ENCODE results near the gene RAC2. TPM values are rescaled to one million over a fixed set of nuclear protein-coding genes. Genes with fewer than 3 reads are reported as not detected.

The RAC2 gene
- total RNA-seq: 3.0 and 4.4 TPM in 2 replicates

GRCh38 chr22:37244114-37244921 lies at the start of gene RAC2:
RAC2 (minus strand) TSS chr22:37244269; CDS start chr22:37244148, 121 bp downstream.

GRCh38 chr22:37282385-37282677 lies 38.3 kb upstream of the RAC2 start, which contains the start of gene CYTH4:
CYTH4 (plus strand) TSS chr22:37282508; CDS start chr22:37282570, 62 bp downstream.

DNA sequence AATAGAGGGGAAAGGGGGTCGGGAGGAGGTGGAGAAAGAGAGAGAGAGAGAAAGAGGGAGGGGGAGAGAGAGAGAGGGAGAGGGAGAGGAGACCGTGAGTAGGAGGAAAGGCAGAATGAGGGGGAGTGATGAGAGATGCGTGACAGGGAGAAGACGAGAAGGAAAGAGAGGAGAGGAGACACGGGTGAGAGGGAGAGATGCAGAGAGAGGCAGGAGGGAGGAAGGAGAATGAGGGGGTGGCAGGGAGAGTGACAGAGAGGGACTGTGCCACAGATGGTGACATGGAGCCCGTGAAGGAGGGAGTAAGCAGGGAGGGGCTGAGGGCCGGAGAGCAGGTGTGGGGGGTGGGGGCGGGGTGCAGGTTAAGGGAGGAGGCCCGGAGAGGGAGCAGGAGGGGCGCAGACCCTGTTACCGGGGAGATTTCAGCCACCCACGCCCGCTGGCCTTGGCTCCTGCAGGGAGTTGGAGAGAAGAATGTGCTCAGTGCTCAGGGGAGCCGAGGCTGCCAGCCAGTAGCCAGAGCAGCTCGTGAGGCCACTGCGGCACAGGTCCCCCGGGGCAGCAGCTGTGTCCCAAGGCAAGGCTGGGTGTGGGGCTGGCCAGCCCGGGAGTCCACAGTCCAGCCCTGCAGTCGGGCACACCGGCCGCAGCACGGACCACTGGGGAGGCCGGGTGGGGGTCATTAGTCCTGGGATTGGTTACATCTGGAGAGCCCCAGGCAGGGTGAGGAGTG lies 31.7 kb downstream of the RAC2 start, which contains the start of gene SSTR3:
TSS of gene SSTR3 (minus strand) at position 304 of the 733 bp plus-strand sequence. CDS start 4,674 bp downstream, outside the sequence.

DNA sequence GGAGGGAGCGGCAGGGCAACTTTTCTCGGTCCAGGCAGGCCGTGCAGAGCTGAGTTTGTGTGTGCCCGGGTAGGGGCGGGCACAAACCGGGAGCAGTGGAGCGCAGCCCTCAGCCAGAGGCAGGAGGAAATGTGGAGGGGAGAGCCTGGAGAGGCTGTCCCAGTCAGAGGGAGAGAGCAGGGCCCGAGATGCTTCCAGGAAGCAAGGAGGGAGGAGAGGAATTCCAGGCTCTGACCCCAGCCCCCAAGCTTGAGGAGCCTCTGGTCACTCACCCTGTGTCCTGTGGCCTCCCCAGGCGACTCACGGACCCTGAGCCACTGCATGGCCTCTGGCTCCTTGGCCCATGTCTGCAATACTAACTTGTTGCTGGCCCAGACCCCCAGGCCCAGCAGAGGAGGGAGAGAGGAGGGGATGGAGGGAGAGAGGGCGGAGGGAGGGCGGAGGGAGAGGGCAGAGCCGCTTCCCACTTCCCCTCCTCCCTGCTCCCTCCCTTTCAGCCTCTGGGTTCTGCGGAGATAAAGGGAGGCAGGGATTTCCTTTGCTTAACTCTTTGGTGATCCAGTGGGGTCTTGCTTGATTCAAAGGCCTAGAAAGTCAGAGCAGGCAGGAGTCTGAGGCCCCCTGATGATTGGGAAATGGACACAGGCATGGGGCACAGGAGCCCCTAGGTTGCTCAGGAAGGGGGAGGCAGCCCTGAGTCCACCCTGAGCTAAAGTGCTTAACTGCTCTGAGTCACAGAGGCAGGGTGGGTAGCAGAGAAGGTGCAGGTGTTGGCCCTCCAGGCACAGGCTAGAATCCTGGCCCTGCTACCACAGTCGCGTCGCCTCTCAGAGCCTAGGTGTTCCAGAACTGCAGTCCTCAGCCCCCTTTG lies 55.9 kb downstream of the RAC2 start, which contains the start of gene C1QTNF6:
TSS of gene C1QTNF6 (minus strand) at position 357 of the 871 bp plus-strand sequence. CDS start at position 323, 34 bp downstream.

Other genes with a start within 250 kb of the RAC2 start
- 18.0 and 21.0 TPM in 2 replicates for gene TST, start 224.8 kb downstream of the RAC2 start, total RNA-seq
- 37.8 and 38.7 TPM in 2 replicates for gene MPST, start 224.5 kb downstream of the RAC2 start, total RNA-seq
- 22.1 and 30.0 TPM in 2 replicates for gene KCTD17, start 192.5 kb downstream of the RAC2 start, total RNA-seq
- gene TMPRSS6, start 134.6 kb downstream of the RAC2 start, total RNA-seq: not detected in 2 replicates
- gene IL2RB, start 94.4 kb downstream of the RAC2 start, total RNA-seq: under 0.01 and 0.19 TPM in 2 replicates
- 4.6 and 5.7 TPM in 2 replicates for gene C1QTNF6, start 56.0 kb downstream of the RAC2 start, total RNA-seq
- gene SSTR3, start 31.8 kb downstream of the RAC2 start, total RNA-seq: not detected in 2 replicates
- 0.06 and 0.40 TPM in 2 replicates for gene CYTH4, start 38.2 kb upstream of the RAC2 start, total RNA-seq
- gene ELFN2, start 183.2 kb upstream of the RAC2 start, total RNA-seq: not detected in 2 replicates
- gene MFNG, start 242.1 kb upstream of the RAC2 start, total RNA-seq: 0.93 and 2.4 TPM in 2 replicates